WTC11 (cell line): ENCODE results near the gene RBM26. TPM values are rescaled to one million over a fixed set of nuclear protein-coding genes. Genes with fewer than 3 reads are reported as not detected.

ENCODE experiments used
- ATAC-seq: fragments of 200-7000 bp; cut with Tn5 transposase; 2 replicates; pipeline ENCODE4 v1.10.0; 2021; ENCODE audit warnings: mild to moderate bottlenecking, moderate library complexity
- CTCF ChIA-PET: fragments of 300-600 bp; sonication (Branson Sonifier 250); formaldehyde crosslinking; loops from one replicate; lab custom pipeline; 2021; ENCODE audit warnings: antibody characterized with exemption; lab: Charles Lee
- POLR2A ChIA-PET: fragments of 350-600 bp; sonication (Branson Sonifier 250); formaldehyde crosslinking; loops from one replicate; lab custom pipeline; 2021; ENCODE audit warnings: antibody characterized with exemption; lab: Charles Lee
- DNase-seq: peaks from one replicate; pipeline ENCODE4 v3.0.0; 2021; ENCODE audit warnings: low spot score
- H3K27ac Mint-ChIP-seq: 2 replicates; pipeline ENCODE4 v1.8.0; 2021; ENCODE audit warnings: mixed read lengths
- H3K27me3 Mint-ChIP-seq: 2 replicates; pipeline ENCODE4 v1.8.0; 2021; ENCODE audit warnings: low read depth, mild to moderate bottlenecking, moderate library complexity, mixed read lengths
- H3K36me3 Mint-ChIP-seq: 2 replicates; pipeline ENCODE4 v1.8.0; 2021; ENCODE audit warnings: mixed read lengths
- H3K4me1 Mint-ChIP-seq: 2 replicates; pipeline ENCODE4 v1.8.0; 2022; ENCODE audit warnings: mixed read lengths
- H3K4me3 Mint-ChIP-seq: 2 replicates; pipeline ENCODE4 v1.8.0; 2021; ENCODE audit warnings: mild to moderate bottlenecking, moderate library complexity, mixed read lengths
- H3K9me3 Mint-ChIP-seq: 2 replicates; pipeline ENCODE4 v1.8.0; 2021; ENCODE audit warnings: mixed read lengths
- AR ChIP-seq: fragments of 250-450 bp; sonication (Bioruptor Pico); IDR thresholded peaks from 2 replicates; pipeline ENCODE4 v1.9.0; 2021; ENCODE audit warnings: mild to moderate bottlenecking
- ATF6 ChIP-seq: sonication (generic); formaldehyde crosslinking; IDR thresholded peaks from 2 replicates; pipeline ENCODE4 v1.8.1; 2023; ENCODE audit warnings: mild to moderate bottlenecking, missing genetic modification reagents
- CDX4 ChIP-seq: fragments of 250-450 bp; sonication (Bioruptor Pico); IDR thresholded peaks from 2 replicates; pipeline ENCODE4 v1.9.0; 2021; ENCODE audit warnings: moderate library complexity, mild to moderate bottlenecking, inconsistent platforms, borderline replicate concordance
- CREB1 ChIP-seq: sonication (generic); formaldehyde crosslinking; IDR thresholded peaks from 2 replicates; pipeline ENCODE4 v1.8.0; 2023; ENCODE audit warnings: mild to moderate bottlenecking, missing genetic modification reagents
- E2F5 ChIP-seq: sonication (generic); formaldehyde crosslinking; IDR thresholded peaks from 2 replicates; pipeline ENCODE4 v1.8.1; 2022; ENCODE audit warnings: mild to moderate bottlenecking, moderate library complexity, missing genetic modification reagents
- EMX1 ChIP-seq: fragments of 250-450 bp; sonication (Bioruptor Pico); IDR thresholded peaks from 2 replicates; pipeline ENCODE4 v1.8.0; 2021; ENCODE audit warnings: mild to moderate bottlenecking
- FOXP1 ChIP-seq: sonication (generic); formaldehyde crosslinking; IDR thresholded peaks from 2 replicates; pipeline ENCODE4 v1.8.0; 2022; ENCODE audit warnings: missing genetic modification reagents, mild to moderate bottlenecking, moderate library complexity, borderline replicate concordance
- GABPB1 ChIP-seq: sonication (generic); formaldehyde crosslinking; IDR thresholded peaks from 2 replicates; pipeline ENCODE4 v1.8.1; 2023; ENCODE audit warnings: mild to moderate bottlenecking, missing genetic modification reagents
- IRF1 ChIP-seq: sonication (generic); formaldehyde crosslinking; IDR thresholded peaks from 2 replicates; pipeline ENCODE4 v1.8.0; 2023; ENCODE audit warnings: missing genetic modification reagents
- JUN ChIP-seq: sonication (generic); formaldehyde crosslinking; IDR thresholded peaks from 2 replicates; pipeline ENCODE4 v1.8.0; 2023; ENCODE audit warnings: mild to moderate bottlenecking, missing genetic modification reagents
- MAX ChIP-seq: sonication (generic); formaldehyde crosslinking; IDR thresholded peaks from 2 replicates; pipeline ENCODE4 v1.8.0; 2022; ENCODE audit warnings: mild to moderate bottlenecking, missing genetic modification reagents
- MLX ChIP-seq: sonication (generic); formaldehyde crosslinking; IDR thresholded peaks from 2 replicates; pipeline ENCODE4 v1.8.1; 2023; ENCODE audit warnings: mild to moderate bottlenecking, missing genetic modification reagents, moderate library complexity
- MXD4 ChIP-seq: fragments of 250-450 bp; sonication (Bioruptor Pico); IDR thresholded peaks from 2 replicates; pipeline ENCODE4 v1.8.0; 2021; ENCODE audit warnings: mild to moderate bottlenecking, moderate library complexity, borderline replicate concordance
- MYBL2 ChIP-seq: sonication (generic); formaldehyde crosslinking; IDR thresholded peaks from 2 replicates; pipeline ENCODE4 v1.8.1; 2023; ENCODE audit warnings: mild to moderate bottlenecking, moderate library complexity, missing genetic modification reagents
- PREB ChIP-seq: sonication (generic); formaldehyde crosslinking; IDR thresholded peaks from 2 replicates; pipeline ENCODE4 v1.8.1; 2022; ENCODE audit warnings: mild to moderate bottlenecking, missing genetic modification reagents, moderate library complexity, borderline replicate concordance
- RELA ChIP-seq: sonication (generic); formaldehyde crosslinking; IDR thresholded peaks from 2 replicates; pipeline ENCODE4 v1.8.1; 2022; ENCODE audit warnings: missing genetic modification reagents, mild to moderate bottlenecking, borderline replicate concordance
- TEAD1 ChIP-seq: sonication (generic); formaldehyde crosslinking; IDR thresholded peaks from 2 replicates; pipeline ENCODE4 v1.8.0; 2022; ENCODE audit warnings: mild to moderate bottlenecking, missing genetic modification reagents
- TEAD4 ChIP-seq: sonication (generic); formaldehyde crosslinking; IDR thresholded peaks from 2 replicates; pipeline ENCODE4 v1.8.0; 2022; ENCODE audit warnings: mild to moderate bottlenecking, missing genetic modification reagents
- ZNF138 ChIP-seq: sonication (generic); formaldehyde crosslinking; conservative IDR thresholded peaks from 2 replicates; pipeline ENCODE4 v1.8.1; 2022; ENCODE audit warnings: mild to moderate bottlenecking, moderate library complexity, missing genetic modification reagents
- ZNF317 ChIP-seq: sonication (generic); formaldehyde crosslinking; IDR thresholded peaks from 2 replicates; pipeline ENCODE4 v1.8.1; 2023; ENCODE audit warnings: low read depth, mild to moderate bottlenecking, moderate library complexity, missing genetic modification reagents, borderline replicate concordance
- ZNF512 ChIP-seq: sonication (generic); formaldehyde crosslinking; IDR thresholded peaks from 2 replicates; pipeline ENCODE4 v1.8.1; 2022; ENCODE audit warnings: missing genetic modification reagents, borderline replicate concordance
- ZSCAN18 ChIP-seq: fragments of 250-450 bp; sonication (Bioruptor Pico); IDR thresholded peaks from 2 replicates; pipeline ENCODE4 v2.1.2; 2022; ENCODE audit warnings: mild to moderate bottlenecking, moderate library complexity
- total RNA-seq: library from RNA; stranded (reverse); gene quantifications from 3 replicates; pipeline ENCODE4 v1.2.3, GENCODE V29; 2021

RBM26 gene
- total RNA-seq, 1 experiment from 2014 or later: 64.1 TPM

GRCh38 chr13:79271616-79272015 lies 134.4 kb downstream of the RBM26 start:
- H3K9me3 Mint-ChIP-seq: peaks cover 56% of the 10 kb centered on the region
- peaks cover 27% of the 10 kb centered on the region for H3K4me1 Mint-ChIP-seq
- H3K27ac Mint-ChIP-seq: no peak overlapping the region
- CTCF ChIA-PET: interaction anchor here (0.6 kb wide), 1 partner anchor 10 kb away, joined by 3 read pairs; no protein-coding TSS in a partner anchor
- no peak overlapping the region for H3K4me3 Mint-ChIP-seq
- TF ChIP-seq E2F5 (CRISPR knock-in tag) (no peak), AR (CRISPR knock-in tag) (no peak), ZNF138 (CRISPR knock-in tag) (no peak), MLX (CRISPR knock-in tag) (no peak), RELA (no peak), ZNF317 (CRISPR knock-in tag) (no peak), TEAD1 (CRISPR knock-in tag) (no peak), PREB (CRISPR knock-in tag) (no peak), JUN (no peak), MYBL2 (CRISPR knock-in tag) (no peak), MXD4 (CRISPR knock-in tag) (no peak), CREB1 (CRISPR knock-in tag) (no peak), FOXP1 (CRISPR knock-in tag) (no peak), GABPB1 (CRISPR knock-in tag) (no peak)
- no peak for ATAC-seq
- no peak for DNase-seq
- H3K36me3 Mint-ChIP-seq: peaks cover 47% of the 10 kb centered on the region
- POLR2A ChIA-PET: no interaction called here
- peaks cover 14% of the 10 kb centered on the region for H3K27me3 Mint-ChIP-seq

- Mint-ChIP-seq H3K27me3 (peaks cover 14% of the 10 kb centered on the region), H3K9me3 (peaks cover 50% of the 10 kb centered on the region), H3K27ac (no peak overlapping the region), H3K4me3 (no peak overlapping the region), H3K36me3 (peaks cover 41% of the 10 kb centered on the region), H3K4me1 (peaks cover 27% of the 10 kb centered on the region)
- DNase-seq (no peak), ATAC-seq (no peak)
- POLR2A ChIA-PET: no interaction called here
- CTCF ChIA-PET: no interaction called here
- no peak for TF ChIP-seq CDX4 (CRISPR knock-in tag)
- no peak for TF ChIP-seq ATF6 (CRISPR knock-in tag)
- TF ChIP-seq ZNF512 (CRISPR knock-in tag): no peak
- TF ChIP-seq MAX (CRISPR knock-in tag): no peak
- no peak for TF ChIP-seq ZSCAN18
- TF ChIP-seq TEAD4 (CRISPR knock-in tag): no peak
- no peak for TF ChIP-seq IRF1 (CRISPR knock-in tag)
- no peak for TF ChIP-seq EMX1
- no peak for TF ChIP-seq E2F5 (CRISPR knock-in tag)
These were observed 135.2 kb downstream of the RBM26 start for GRCh38 chr13:79270859-79271258.
